SU-DHL-6 (cell line): ENCODE results near the gene DEGS2.

Experiments used
- CTCF ChIP-seq: fragments of 200-600 bp; sonication (generic); IDR thresholded peaks from one replicate; pipeline ENCODE4 v1.5.1; 2017; ENCODE audit warnings: antibody characterized with exemption, mild to moderate bottlenecking, low read length, moderate library complexity; ENCODE audit not compliant: insufficient read depth, poor library complexity, severe bottlenecking
- EZH2phosphoT487 ChIP-seq: fragments of 200-600 bp; sonication (generic), shearing (Covaris generic); conservative IDR thresholded peaks from 2 replicates; pipeline ENCODE4 v1.6.1; 2018; ENCODE audit warnings: mild to moderate bottlenecking, antibody characterized with exemption, low read length, moderate library complexity, mixed read lengths

GRCh38 chr14:100173353-100173752 lies 13.9 kb upstream of the DEGS2 start:
- TF ChIP-seq CTCF (no peak), EZH2phosphoT487 (no peak)
